Activated naive CD8-positive, alpha-beta T cell treated with anti-CD3 and anti-CD28 coated beads, Interleukin-2, amount 50 U/mL, for 24 hours (primary cell): ENCODE data around the gene ANKRD13A.
"Not testable (repeated sequence)": the region's sequence is repeated elsewhere in the genome, so short reads cannot be mapped to it uniquely, and the experiment has no call there.

Source experiments
- ATAC-seq: fragments of 150-1000 bp; cut with Tn5 transposase; one replicate; pipeline ENCODE4 v1.10.0; 2021
- DNase-seq: peaks from one replicate; pipeline ENCODE4 v3.0.0; 2021
- H3K27ac Mint-ChIP-seq: one replicate; pipeline ENCODE4 v1.8.0; 2021; ENCODE audit warnings: mild to moderate bottlenecking, mixed read lengths
- H3K27me3 Mint-ChIP-seq: one replicate; pipeline ENCODE4 v1.8.0; 2021; ENCODE audit warnings: mixed read lengths
- H3K36me3 Mint-ChIP-seq: one replicate; pipeline ENCODE4 v1.8.0; 2021; ENCODE audit warnings: low read depth, mixed read lengths
- H3K4me1 Mint-ChIP-seq: one replicate; pipeline ENCODE4 v1.8.0; 2021; ENCODE audit warnings: mixed read lengths
- H3K4me3 Mint-ChIP-seq: one replicate; pipeline ENCODE4 v1.8.0; 2021; ENCODE audit warnings: mild to moderate bottlenecking, moderate library complexity, mixed read lengths
- H3K9me3 Mint-ChIP-seq: one replicate; pipeline ENCODE4 v1.8.0; 2021; ENCODE audit warnings: mixed read lengths

Gene ANKRD13A

GRCh38 chr12:110007881-110008280 lies 8.7 kb downstream of the ANKRD13A start:
- Mint-ChIP-seq H3K36me3 (peaks cover 29% of the 10 kb centered on the region), H3K27ac (peak overlapping the region; percentile 67), H3K9me3 (peaks cover 4% of the 10 kb centered on the region), H3K4me1 (peaks cover 95% of the 10 kb centered on the region), H3K4me3 (no peak overlapping the region), H3K27me3 (no peaks in the 10 kb centered on the region)
- ATAC-seq = no peak
- DNase-seq = no peak

GRCh38 chr12:110008681-110009398 lies 9.6 kb downstream of the ANKRD13A start:
- not testable (repeated sequence) for H3K27me3 Mint-ChIP-seq, DNase-seq, H3K9me3 Mint-ChIP-seq
- Mint-ChIP-seq H3K36me3 (peaks cover 28% of the 10 kb centered on the region), H3K4me1 (peaks cover 90% of the 10 kb centered on the region), H3K27ac (peak overlapping the region; percentile 57), H3K4me3 (peak overlapping the region; percentile 36)
- ATAC-seq = peak; percentile 16

GRCh38 chr12:110010853-110011723 lies 11.9 kb downstream of the ANKRD13A start:
- peak overlapping the region; percentile 5 for H3K4me3 Mint-ChIP-seq
- ATAC-seq = no peak
- H3K27ac Mint-ChIP-seq = peak overlapping the region; percentile 33
- H3K9me3 Mint-ChIP-seq = peaks cover 4% of the 10 kb centered on the region
- no peak for DNase-seq
- H3K36me3 Mint-ChIP-seq = peaks cover 32% of the 10 kb centered on the region
- no peaks in the 10 kb centered on the region for H3K27me3 Mint-ChIP-seq
- peaks cover 83% of the 10 kb centered on the region for H3K4me1 Mint-ChIP-seq

GRCh38 chr12:110012137-110012536 lies 12.9 kb downstream of the ANKRD13A start:
- no peaks in the 10 kb centered on the region for H3K27me3 Mint-ChIP-seq
- H3K9me3 Mint-ChIP-seq = peaks cover 4% of the 10 kb centered on the region
- H3K36me3 Mint-ChIP-seq = peaks cover 29% of the 10 kb centered on the region
- peaks cover 73% of the 10 kb centered on the region for H3K4me1 Mint-ChIP-seq
- peak overlapping the region; percentile 78 for H3K27ac Mint-ChIP-seq
- H3K4me3 Mint-ChIP-seq = peak overlapping the region; percentile 13
- peak; percentile 70 for ATAC-seq
- DNase-seq = peak; percentile 25

GRCh38 chr12:110012659-110013058 lies 13.4 kb downstream of the ANKRD13A start:
- peaks cover 4% of the 10 kb centered on the region for H3K9me3 Mint-ChIP-seq
- DNase-seq (no peak), ATAC-seq (no peak)
- no peaks in the 10 kb centered on the region for H3K27me3 Mint-ChIP-seq
- H3K4me1 Mint-ChIP-seq = peaks cover 71% of the 10 kb centered on the region
- peaks cover 31% of the 10 kb centered on the region for H3K36me3 Mint-ChIP-seq
- H3K27ac Mint-ChIP-seq = peak overlapping the region; percentile 78
- H3K4me3 Mint-ChIP-seq = no peak overlapping the region

- ATAC-seq (no peak), DNase-seq (no peak)
- Mint-ChIP-seq H3K36me3 (peaks cover 44% of the 10 kb centered on the region), H3K4me3 (no peak overlapping the region), H3K9me3 (no peaks in the 10 kb centered on the region), H3K4me1 (peaks cover 47% of the 10 kb centered on the region), H3K27ac (peak overlapping the region; percentile 64), H3K27me3 (no peaks in the 10 kb centered on the region)
These were observed 15.9 kb downstream of the ANKRD13A start for GRCh38 chr12:110015132-110015531.

- DNase-seq (no peak), ATAC-seq (no peak)
- no peaks in the 10 kb centered on the region for H3K9me3 Mint-ChIP-seq
- no peak overlapping the region for H3K27ac Mint-ChIP-seq
- no peaks in the 10 kb centered on the region for H3K27me3 Mint-ChIP-seq
- no peaks in the 10 kb centered on the region for H3K4me1 Mint-ChIP-seq
- peaks cover 44% of the 10 kb centered on the region for H3K36me3 Mint-ChIP-seq
- H3K4me3 Mint-ChIP-seq = no peak overlapping the region
These were observed 21.7 kb downstream of the ANKRD13A start for GRCh38 chr12:110020956-110021355.

- no peaks in the 10 kb centered on the region for H3K9me3 Mint-ChIP-seq
- no peak overlapping the region for H3K27ac Mint-ChIP-seq
- DNase-seq (no peak), ATAC-seq (no peak)
- H3K27me3 Mint-ChIP-seq = no peaks in the 10 kb centered on the region
- H3K4me1 Mint-ChIP-seq = peaks cover 5% of the 10 kb centered on the region
- H3K36me3 Mint-ChIP-seq = peaks cover 42% of the 10 kb centered on the region
- H3K4me3 Mint-ChIP-seq = no peak overlapping the region
These were observed 24.1 kb downstream of the ANKRD13A start for GRCh38 chr12:110023059-110023980.

GRCh38 chr12:110024051-110024450 lies 24.8 kb downstream of the ANKRD13A start:
- no peak for ATAC-seq
- Mint-ChIP-seq H3K36me3 (peaks cover 40% of the 10 kb centered on the region), H3K27ac (no peak overlapping the region)

GRCh38 chr12:110028323-110028722 lies 29.1 kb downstream of the ANKRD13A start:
- Mint-ChIP-seq H3K36me3 (peaks cover 38% of the 10 kb centered on the region), H3K4me1 (peaks cover 5% of the 10 kb centered on the region), H3K4me3 (no peak overlapping the region), H3K27ac (no peak overlapping the region), H3K27me3 (no peaks in the 10 kb centered on the region), H3K9me3 (no peaks in the 10 kb centered on the region)
- DNase-seq (no peak), ATAC-seq (no peak)

More at GRCh38 chr12:110024051-110024450, 24.8 kb downstream of the ANKRD13A start:
- H3K27me3 Mint-ChIP-seq = no peaks in the 10 kb centered on the region
- no peak overlapping the region for H3K4me3 Mint-ChIP-seq
- no peaks in the 10 kb centered on the region for H3K9me3 Mint-ChIP-seq
- no peak for DNase-seq
- H3K4me1 Mint-ChIP-seq = peaks cover 5% of the 10 kb centered on the region

- no peaks in the 10 kb centered on the region for H3K27me3 Mint-ChIP-seq
- H3K4me3 Mint-ChIP-seq = no peak overlapping the region
- ATAC-seq = no peak
- DNase-seq = no peak
- peaks cover 5% of the 10 kb centered on the region for H3K4me1 Mint-ChIP-seq
- no peak overlapping the region for H3K27ac Mint-ChIP-seq
- no peaks in the 10 kb centered on the region for H3K9me3 Mint-ChIP-seq
- peaks cover 42% of the 10 kb centered on the region for H3K36me3 Mint-ChIP-seq
These were observed 30.1 kb downstream of the ANKRD13A start for GRCh38 chr12:110029290-110029815.

- DNase-seq (no peak), ATAC-seq (no peak)
- Mint-ChIP-seq H3K36me3 (peaks cover 32% of the 10 kb centered on the region), H3K9me3 (no peaks in the 10 kb centered on the region), H3K27me3 (no peaks in the 10 kb centered on the region), H3K4me1 (peaks cover 5% of the 10 kb centered on the region), H3K4me3 (no peak overlapping the region), H3K27ac (no peak overlapping the region)
These were observed 34.7 kb downstream of the ANKRD13A start for GRCh38 chr12:110033888-110034287.

- no peak for DNase-seq
- no peak for ATAC-seq
- Mint-ChIP-seq H3K27ac (no peak overlapping the region), H3K27me3 (no peaks in the 10 kb centered on the region), H3K36me3 (peaks cover 35% of the 10 kb centered on the region), H3K9me3 (no peaks in the 10 kb centered on the region), H3K4me3 (no peak overlapping the region), H3K4me1 (peaks cover 23% of the 10 kb centered on the region)
These were observed 36.4 kb downstream of the ANKRD13A start for GRCh38 chr12:110035534-110036104.

GRCh38 chr12:110037315-110037714 lies 38.1 kb downstream of the ANKRD13A start:
- DNase-seq = no peak
- H3K4me3 Mint-ChIP-seq = no peak overlapping the region

More at GRCh38 chr12:110037315-110037714, 38.1 kb downstream of the ANKRD13A start:
- H3K9me3 Mint-ChIP-seq = no peaks in the 10 kb centered on the region
- no peak for ATAC-seq
- H3K36me3 Mint-ChIP-seq = peaks cover 32% of the 10 kb centered on the region
- H3K4me1 Mint-ChIP-seq = peaks cover 31% of the 10 kb centered on the region
- no peaks in the 10 kb centered on the region for H3K27me3 Mint-ChIP-seq
- no peak overlapping the region for H3K27ac Mint-ChIP-seq
